Measurements from ENCODE around the gene LRMDA. TPM values are rescaled to one million over a fixed set of nuclear protein-coding genes. Genes with fewer than 3 reads are reported as not detected.

The LRMDA gene
- total RNA-seq, 6 experiments from 2014 or later: 0.32 TPM; not detected in 5

DNA sequence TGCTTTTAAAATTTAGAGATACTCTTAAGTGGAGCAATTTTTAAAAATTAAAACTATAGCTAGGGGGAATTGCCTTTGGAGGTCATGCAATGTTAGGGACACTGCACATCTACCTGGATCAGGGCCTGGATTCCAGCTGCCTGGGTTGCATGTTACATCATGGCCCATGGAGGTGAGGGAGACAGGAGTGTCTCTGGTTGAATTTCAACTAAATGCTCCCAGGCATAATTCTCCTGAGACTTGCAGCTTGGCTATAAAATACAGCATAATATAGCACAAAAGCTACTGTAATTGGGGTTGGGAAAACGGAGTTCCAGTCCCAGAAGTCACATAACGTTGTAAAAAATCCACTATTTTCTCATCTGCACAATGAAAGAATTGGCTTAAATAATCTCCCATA is 782.5 kb downstream of the LRMDA start:
- no peak overlapping the region for H3K27ac Mint-ChIP-seq
- TF ChIP-seq, protein P1, sequence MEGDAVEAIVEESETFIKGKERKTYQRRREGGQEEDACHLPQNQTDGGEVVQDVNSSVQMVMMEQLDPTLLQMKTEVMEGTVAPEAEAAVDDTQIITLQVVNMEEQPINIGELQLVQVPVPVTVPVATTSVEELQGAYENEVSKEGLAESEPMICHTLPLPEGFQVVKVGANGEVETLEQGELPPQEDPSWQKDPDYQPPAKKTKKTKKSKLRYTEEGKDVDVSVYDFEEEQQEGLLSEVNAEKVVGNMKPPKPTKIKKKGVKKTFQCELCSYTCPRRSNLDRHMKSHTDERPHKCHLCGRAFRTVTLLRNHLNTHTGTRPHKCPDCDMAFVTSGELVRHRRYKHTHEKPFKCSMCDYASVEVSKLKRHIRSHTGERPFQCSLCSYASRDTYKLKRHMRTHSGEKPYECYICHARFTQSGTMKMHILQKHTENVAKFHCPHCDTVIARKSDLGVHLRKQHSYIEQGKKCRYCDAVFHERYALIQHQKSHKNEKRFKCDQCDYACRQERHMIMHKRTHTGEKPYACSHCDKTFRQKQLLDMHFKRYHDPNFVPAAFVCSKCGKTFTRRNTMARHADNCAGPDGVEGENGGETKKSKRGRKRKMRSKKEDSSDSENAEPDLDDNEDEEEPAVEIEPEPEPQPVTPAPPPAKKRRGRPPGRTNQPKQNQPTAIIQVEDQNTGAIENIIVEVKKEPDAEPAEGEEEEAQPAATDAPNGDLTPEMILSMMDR (IDR thresholded peaks at IDR 0.05): no peak
- no peak overlapping the region for H3K4me3 Mint-ChIP-seq
- no peaks in the 10 kb centered on the region for H3K36me3 Mint-ChIP-seq (ENCODE audit: low read depth)
- peaks cover 11% of the 10 kb centered on the region; the same call in 1 of the 2 replicates for H3K27me3 Mint-ChIP-seq (ENCODE audit: insufficient read depth)
- DNase-seq: no peak
- no peaks in the 10 kb centered on the region; the same call in 1 of the 2 replicates for H3K9me3 Mint-ChIP-seq
- peaks cover 25% of the 10 kb centered on the region for H3K4me1 Mint-ChIP-seq (ENCODE audit: low read depth)

DNA sequence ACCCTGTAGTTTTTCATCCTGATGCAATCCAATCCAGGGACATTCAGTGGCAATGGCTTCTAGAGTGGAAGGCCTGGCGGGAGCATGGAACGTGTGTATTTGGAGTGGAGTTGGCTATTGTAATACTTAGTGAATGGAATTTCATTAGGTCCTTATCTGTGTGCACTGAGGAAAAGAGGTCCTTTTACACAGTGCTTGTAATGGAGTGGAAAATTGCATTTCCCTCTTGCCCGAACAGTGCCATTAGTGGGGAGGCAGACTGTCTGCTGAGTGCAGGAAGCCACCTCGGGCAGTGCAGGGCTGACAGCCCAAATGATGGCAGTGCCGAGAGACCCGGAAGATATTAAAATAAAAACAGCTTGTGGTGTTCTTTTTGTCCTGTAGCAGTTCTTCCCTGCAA is 786.6 kb downstream of the LRMDA start:
- no peak overlapping the region for H3K4me3 Mint-ChIP-seq
- TF ChIP-seq, protein P1 (IDR thresholded peaks at IDR 0.05): no peak
- H3K36me3 Mint-ChIP-seq (ENCODE audit: low read depth): no peaks in the 10 kb centered on the region
- no peak overlapping the region for H3K27ac Mint-ChIP-seq
- DNase-seq: no peak
- H3K9me3 Mint-ChIP-seq: no peaks in the 10 kb centered on the region
- H3K27me3 Mint-ChIP-seq (ENCODE audit: insufficient read depth): peaks cover 16% of the 10 kb centered on the region; the same call in 1 of the 2 replicates
- no peaks in the 10 kb centered on the region for H3K4me1 Mint-ChIP-seq (ENCODE audit: low read depth)

DNA sequence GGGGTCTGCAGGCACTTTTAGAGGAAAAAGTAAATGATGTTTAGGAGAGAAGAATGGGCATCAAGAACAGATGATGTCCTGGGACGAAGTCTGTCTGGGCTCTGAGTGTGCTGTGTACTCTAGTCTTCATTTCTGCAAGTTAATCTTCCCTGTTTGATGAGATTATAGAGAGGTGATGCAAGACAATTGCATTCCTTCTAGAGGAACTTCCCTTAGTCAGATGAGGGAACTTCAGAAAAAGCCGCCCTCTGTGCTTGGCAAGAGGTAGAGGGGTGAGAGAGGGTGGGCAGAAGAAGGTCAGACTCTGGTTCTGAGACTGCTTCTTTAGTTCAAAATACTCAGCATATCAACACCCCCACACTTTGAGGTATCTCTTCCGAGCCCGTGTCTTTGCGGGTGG is 797.9 kb downstream of the LRMDA start:
- H3K4me1 Mint-ChIP-seq (ENCODE audit: low read depth): no peaks in the 10 kb centered on the region
- no peak overlapping the region for H3K27ac Mint-ChIP-seq
- H3K27me3 Mint-ChIP-seq (ENCODE audit: insufficient read depth): peaks cover 3% of the 10 kb centered on the region
- H3K36me3 Mint-ChIP-seq (ENCODE audit: low read depth): no peaks in the 10 kb centered on the region
- H3K9me3 Mint-ChIP-seq: no peaks in the 10 kb centered on the region
- TF ChIP-seq, protein P1 (IDR thresholded peaks at IDR 0.05): no peak
- no peak for DNase-seq
- no peak overlapping the region for H3K4me3 Mint-ChIP-seq

DNA sequence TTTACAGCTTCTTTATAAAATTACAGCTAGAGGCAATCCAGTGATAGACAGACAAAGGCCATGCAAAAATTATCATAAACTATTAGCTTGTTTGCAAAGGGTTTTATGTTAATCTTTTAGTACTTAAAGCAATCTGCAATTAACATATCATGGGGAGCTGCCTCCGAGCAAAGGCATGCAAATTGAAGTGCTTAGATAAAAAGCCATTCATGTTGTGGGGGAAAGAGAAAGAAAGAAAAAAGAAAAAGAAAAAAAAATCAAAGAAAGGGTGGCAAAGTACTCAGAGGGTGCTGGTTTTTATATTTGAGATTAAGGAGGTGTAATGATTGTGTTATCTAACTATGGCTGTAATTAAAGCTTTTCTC is 799.5 kb downstream of the LRMDA start:
- no peak for DNase-seq
- TF ChIP-seq, protein P1 (IDR thresholded peaks at IDR 0.05): no peak
- no peaks in the 10 kb centered on the region for H3K9me3 Mint-ChIP-seq
- H3K36me3 Mint-ChIP-seq (ENCODE audit: low read depth): no peaks in the 10 kb centered on the region
- H3K27ac Mint-ChIP-seq: no peak overlapping the region
- peaks cover 3% of the 10 kb centered on the region for H3K27me3 Mint-ChIP-seq (ENCODE audit: insufficient read depth)
- no peaks in the 10 kb centered on the region for H3K4me1 Mint-ChIP-seq (ENCODE audit: low read depth)
- H3K4me3 Mint-ChIP-seq: no peak overlapping the region

DNA sequence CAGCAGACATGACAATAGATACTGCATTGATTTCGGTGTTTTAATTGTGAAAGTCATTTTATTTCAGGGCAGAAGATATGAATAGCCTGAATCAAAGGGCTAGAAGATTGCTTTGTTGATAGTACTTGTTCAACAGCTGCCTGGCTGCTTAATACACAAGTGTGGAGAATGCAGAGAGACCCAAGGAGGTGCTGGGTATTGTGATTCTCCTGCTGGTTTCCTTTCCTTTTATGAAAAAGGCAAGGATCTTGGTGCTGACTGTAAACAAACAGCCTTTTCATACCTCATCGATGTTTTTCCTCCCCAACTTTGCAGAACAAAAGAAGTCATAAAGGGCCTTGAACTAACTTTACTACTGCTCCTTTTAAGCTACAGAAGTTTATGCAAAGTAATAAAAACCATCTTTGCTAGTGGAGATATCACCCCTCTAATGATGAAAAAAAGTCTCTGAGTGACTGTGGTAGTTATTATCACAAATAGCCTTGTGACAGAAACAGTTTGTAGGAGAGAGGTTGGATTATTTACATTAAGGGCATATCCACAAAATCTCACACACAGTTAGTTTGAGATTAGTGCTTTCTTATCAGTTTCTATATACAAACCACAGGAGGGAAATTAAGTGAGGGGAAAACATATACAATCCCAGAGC is 800.0 kb downstream of the LRMDA start:
- H3K4me3 Mint-ChIP-seq: no peak overlapping the region
- no peak overlapping the region for H3K27ac Mint-ChIP-seq
- H3K36me3 Mint-ChIP-seq (ENCODE audit: low read depth): no peaks in the 10 kb centered on the region
- DNase-seq: no peak
- H3K4me1 Mint-ChIP-seq (ENCODE audit: low read depth): no peaks in the 10 kb centered on the region
- no peaks in the 10 kb centered on the region for H3K9me3 Mint-ChIP-seq
- H3K27me3 Mint-ChIP-seq (ENCODE audit: insufficient read depth): peaks cover 3% of the 10 kb centered on the region
- TF ChIP-seq, protein P1 (IDR thresholded peaks at IDR 0.05): no peak
